Heart left ventricle (tissue), 16 donors: Measurements from ENCODE around the gene SNAP29. TPM values are rescaled to one million over a fixed set of nuclear protein-coding genes. Genes with fewer than 3 reads are reported as not detected.

Experiments
- ATAC-seq, 4 donors: fragments of 200-7000 bp; cut with Tn5 transposase; one replicate each; pipeline ENCODE4 v1.9.1; 2020 to 2022; ENCODE audit warnings: moderate library complexity in 4 of 4, mild to moderate bottlenecking in 3 of 4, moderate number of reproducible peaks in 1 of 4
- DNase-seq, 5 donors: peaks; one replicate each; pipeline ENCODE4 v3.0.0-alpha.2; 2020
- H3K27ac ChIP-seq, 12 donors: fragments of 200-600 bp; sonication (generic) in 4 of 12; one replicate each; pipeline versions ENCODE4 v1.5.0 to v1.8.0; 2016 to 2022; ENCODE audit warnings: mild to moderate bottlenecking in 2 of 12
- H3K27me3 ChIP-seq, 9 donors: fragments of 200-600 bp; sonication (generic) in 2 of 9; one replicate each; pipeline versions ENCODE4 v1.5.1 to v1.8.0; 2016 to 2022; ENCODE audit warnings: mild to moderate bottlenecking in 3 of 9
- H3K36me3 ChIP-seq, 9 donors: fragments of 200-600 bp; sonication (generic) in 2 of 9; one replicate each; pipeline versions ENCODE4 v1.5.0 to v1.8.0; 2018 to 2022; ENCODE audit warnings: mild to moderate bottlenecking in 2 of 9
- H3K4me1 ChIP-seq, 12 donors: fragments of 200-600 bp; sonication (generic) in 4 of 12; one replicate each; pipeline versions ENCODE4 v1.5.0 to v1.8.0; 2016 to 2022; ENCODE audit warnings: mild to moderate bottlenecking in 3 of 12
- H3K4me3 ChIP-seq, 12 donors: fragments of 200-600 bp; sonication (generic) in 4 of 12; one replicate each; pipeline versions ENCODE4 v1.5.0 to v1.8.0; 2017 to 2022; ENCODE audit warnings: mild to moderate bottlenecking in 9 of 12, moderate library complexity in 4 of 12
- H3K9me3 ChIP-seq, 12 donors: fragments of 200-600 bp; sonication (generic) in 4 of 12; one replicate each; pipeline versions ENCODE4 v1.5.0 to v1.8.0; 2016 to 2022; ENCODE audit warnings: mild to moderate bottlenecking in 1 of 12
- POLR2A ChIP-seq, 2 donors: fragments of 450-650 bp; IDR thresholded peaks; one replicate each; pipeline ENCODE4 v1.6.1; 2017; ENCODE audit warnings: antibody characterized with exemption in 2 of 2, mild to moderate bottlenecking in 2 of 2, moderate library complexity in 2 of 2
- WGBS, 4 donors: extraction: QIAGEN DNeasy Blood & Tissue Kit in 2 of 4; methylation state at CpG; one replicate each; pipeline versions ENCODE4 v1.1.5 to v1.1.7; 2013 to 2018; 5-methylcytosine and 5-hydroxymethylcytosine counted together
- intact Hi-C, 10 donors: fragments of 100-400 bp; cut with DNase I; formaldehyde crosslinking; loops; one replicate each; pipeline versions ENCODE4 v1.11.1 to v1.14.2; 2022
- polyA plus RNA-seq, 2 donors: library from polyadenylated mRNA; stranded (reverse); fragments of 200-250 nt; gene quantifications; one replicate each; pipeline ENCODE4 v1.2.3, GENCODE V29; 2013
- total RNA-seq, 9 donors: library from RNA; depleted of rRNA in 2 of 9; stranded (reverse); fragments of >200 nt in 2 of 9; fragmentation: NEBNext Ultra II Directional in 3 of 9; extraction: Animal tissue kit (Norgen Biotek cat#: 25700) in 3 of 9; gene quantifications; one replicate each; pipeline versions ENCODE4 v1.1.0 to v1.2.4, GENCODE V29; 2016 to 2023
- TF ChIP-seq, protein P1 (sequence below), 12 donors: fragments of 200-600 bp; sonication (generic) in 4 of 12; IDR thresholded peaks; one replicate each; pipeline versions ENCODE4 v1.5.0 to v1.8.0; 2018 to 2022; ENCODE audit warnings: antibody characterized with exemption in 12 of 12, mild to moderate bottlenecking in 5 of 12
- donor health status: ischemic (EF 13 %, LVEDD 7.1; RV severe dilation, severe dysfunction).
- donor health status: healthy with polysubstance abuse.
- donor health status: DM: no; HTN: yes; CAD: no.
- donor health status: DM: no; HTN: no; CAD: no.
- donor health status: ischemic (EF 25% LVEDD 6.9; RV normal size, moderate dysfunction).
- donor health status: ischemic (EF 25% LVEDD 5.7; RV mildly dilated, moderate dysfunction).
- donor health status: healthy.
- donor health status: DM: yes; HTN: yes; CAD: no.
- donor health status: ischemic (EF 35%, LVEDD 5.7; RV mildly dilated, moderate dysfunction).
- donor health status: nonischemic (EF 11% LVEDD 7.7; RV severe dilation, severe dysfunction).
- donor health status: DM: yes; HTN: yes; CAD: no.
- donor health status: PGD.
- donor health status: ischemic (EF 29% LVEDD 5.4; RV normal size, mild dysfunction).
- donor health status: nonischemic (EF 23%, LVEDD 6.1; RV moderate dilation, normal function).

The SNAP29 gene
- total and polyA plus RNA-seq, 11 donors, result 10.5 to 38.7 (median 26.1) TPM

DNA sequence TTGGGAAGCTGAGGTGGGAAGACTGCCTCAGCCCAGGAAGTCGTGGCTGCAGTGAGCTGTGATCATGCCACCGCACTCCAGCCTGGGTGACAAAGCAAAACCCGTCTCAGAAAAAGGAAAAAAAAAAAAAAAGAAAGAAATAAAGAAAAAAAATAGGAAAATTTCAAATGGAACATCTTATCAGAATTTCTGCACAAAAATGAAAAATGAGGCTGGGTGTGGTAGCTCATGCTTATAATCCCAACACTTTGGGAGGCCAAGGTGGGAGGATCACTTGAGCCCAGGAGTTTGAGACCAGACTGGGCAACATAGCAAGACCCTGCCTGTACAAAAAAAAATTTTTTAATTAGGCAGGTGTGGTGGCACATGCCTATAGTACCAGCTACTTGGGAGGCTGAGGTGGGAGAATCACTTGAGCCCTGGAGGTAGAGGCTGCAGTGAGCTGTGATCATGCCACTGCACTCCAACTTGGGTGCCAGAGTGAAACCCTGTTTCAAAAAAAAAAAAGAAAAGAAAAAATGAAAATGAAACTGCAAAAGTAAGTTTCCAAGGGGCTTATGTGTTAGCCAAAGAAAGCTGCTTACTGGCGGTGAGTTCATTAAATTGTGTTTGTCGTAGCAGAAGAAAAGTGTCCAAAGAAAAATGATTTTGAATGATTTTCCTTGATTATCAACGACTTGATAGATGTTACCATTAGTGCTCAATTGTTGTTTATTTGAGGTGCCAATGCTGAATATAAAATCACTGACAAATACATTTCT is 50.9 kb downstream of the SNAP29 start:
- Histone ChIP-seq H3K27me3 (no peaks in the 10 kb centered on the region), H3K9me3 (no peaks in the 10 kb centered on the region), H3K4me1 (peaks cover 0 to 5% (median 0%) of the 10 kb centered on the region in 12 donors), H3K4me3 (no peak overlapping the region), H3K27ac (no peak overlapping the region), H3K36me3 (no peaks in the 10 kb centered on the region)
- WGBS, 4 donors, result 72 to 84% (median 80%) methylated on average over 6 of the region's 6 CpGs
- TF ChIP-seq, protein P1, sequence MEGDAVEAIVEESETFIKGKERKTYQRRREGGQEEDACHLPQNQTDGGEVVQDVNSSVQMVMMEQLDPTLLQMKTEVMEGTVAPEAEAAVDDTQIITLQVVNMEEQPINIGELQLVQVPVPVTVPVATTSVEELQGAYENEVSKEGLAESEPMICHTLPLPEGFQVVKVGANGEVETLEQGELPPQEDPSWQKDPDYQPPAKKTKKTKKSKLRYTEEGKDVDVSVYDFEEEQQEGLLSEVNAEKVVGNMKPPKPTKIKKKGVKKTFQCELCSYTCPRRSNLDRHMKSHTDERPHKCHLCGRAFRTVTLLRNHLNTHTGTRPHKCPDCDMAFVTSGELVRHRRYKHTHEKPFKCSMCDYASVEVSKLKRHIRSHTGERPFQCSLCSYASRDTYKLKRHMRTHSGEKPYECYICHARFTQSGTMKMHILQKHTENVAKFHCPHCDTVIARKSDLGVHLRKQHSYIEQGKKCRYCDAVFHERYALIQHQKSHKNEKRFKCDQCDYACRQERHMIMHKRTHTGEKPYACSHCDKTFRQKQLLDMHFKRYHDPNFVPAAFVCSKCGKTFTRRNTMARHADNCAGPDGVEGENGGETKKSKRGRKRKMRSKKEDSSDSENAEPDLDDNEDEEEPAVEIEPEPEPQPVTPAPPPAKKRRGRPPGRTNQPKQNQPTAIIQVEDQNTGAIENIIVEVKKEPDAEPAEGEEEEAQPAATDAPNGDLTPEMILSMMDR (IDR thresholded peaks at IDR 0.05), result no peak
- no peak for TF ChIP-seq POLR2A (IDR thresholded peaks at IDR 0.05)
- DNase-seq, result no peak
- intact Hi-C loops, result loop anchor here in 5 of 10 donors (10.0 kb wide), 5 partner anchors 45 to 85 kb away; partner anchors contain the start of genes AIFM3 (in 1 of the 5), LZTR1 (in 1 of the 5), PI4KA (in 1 of the 5) and SNAP29 (in 1 of the 5)
- ATAC-seq, result no peak

DNA sequence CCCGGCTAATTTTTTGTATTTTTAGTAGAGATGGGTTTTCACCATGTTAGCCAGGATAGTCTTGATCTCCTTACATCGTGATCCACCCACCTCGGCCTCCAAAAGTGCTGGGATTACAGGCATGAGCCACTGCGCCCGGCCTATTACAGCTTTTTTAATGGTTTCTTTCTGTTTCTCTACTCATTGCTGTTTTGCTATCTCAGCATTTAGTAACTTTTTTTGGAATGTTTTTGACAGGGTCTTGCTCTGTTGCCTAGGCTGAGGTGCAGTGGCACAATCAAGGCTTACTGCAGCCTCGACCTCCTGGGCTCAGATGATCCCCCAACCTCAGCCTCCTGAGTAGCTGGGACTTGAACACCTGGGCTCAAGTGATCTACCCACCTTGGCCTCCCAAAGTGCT is 53.7 kb downstream of the SNAP29 start:
- H3K27me3 ChIP-seq, result no peaks in the 10 kb centered on the region
- ATAC-seq (no peak), DNase-seq (no peak)
- no peak overlapping the region for H3K27ac ChIP-seq
- intact Hi-C loops, result loop anchor here in 5 of 10 donors (10.0 kb wide), 5 partner anchors 48 to 82 kb away; partner anchors contain the start of genes AIFM3 (in 1 of the 5), LZTR1 (in 1 of the 5), PI4KA (in 1 of the 5) and SNAP29 (in 1 of the 5)
- WGBS, 4 donors, result 87 to 94% (median 89%) methylated on average over 6 of the region's 6 CpGs
- H3K9me3 ChIP-seq, result no peaks in the 10 kb centered on the region
- no peak for TF ChIP-seq POLR2A (IDR thresholded peaks at IDR 0.05)
- TF ChIP-seq, protein P1 (IDR thresholded peaks at IDR 0.05), result no peak
- H3K4me3 ChIP-seq, result no peak overlapping the region
- H3K4me1 ChIP-seq, result peaks cover 0 to 8% (median 3%) of the 10 kb centered on the region in 12 donors
- no peaks in the 10 kb centered on the region for H3K36me3 ChIP-seq

DNA sequence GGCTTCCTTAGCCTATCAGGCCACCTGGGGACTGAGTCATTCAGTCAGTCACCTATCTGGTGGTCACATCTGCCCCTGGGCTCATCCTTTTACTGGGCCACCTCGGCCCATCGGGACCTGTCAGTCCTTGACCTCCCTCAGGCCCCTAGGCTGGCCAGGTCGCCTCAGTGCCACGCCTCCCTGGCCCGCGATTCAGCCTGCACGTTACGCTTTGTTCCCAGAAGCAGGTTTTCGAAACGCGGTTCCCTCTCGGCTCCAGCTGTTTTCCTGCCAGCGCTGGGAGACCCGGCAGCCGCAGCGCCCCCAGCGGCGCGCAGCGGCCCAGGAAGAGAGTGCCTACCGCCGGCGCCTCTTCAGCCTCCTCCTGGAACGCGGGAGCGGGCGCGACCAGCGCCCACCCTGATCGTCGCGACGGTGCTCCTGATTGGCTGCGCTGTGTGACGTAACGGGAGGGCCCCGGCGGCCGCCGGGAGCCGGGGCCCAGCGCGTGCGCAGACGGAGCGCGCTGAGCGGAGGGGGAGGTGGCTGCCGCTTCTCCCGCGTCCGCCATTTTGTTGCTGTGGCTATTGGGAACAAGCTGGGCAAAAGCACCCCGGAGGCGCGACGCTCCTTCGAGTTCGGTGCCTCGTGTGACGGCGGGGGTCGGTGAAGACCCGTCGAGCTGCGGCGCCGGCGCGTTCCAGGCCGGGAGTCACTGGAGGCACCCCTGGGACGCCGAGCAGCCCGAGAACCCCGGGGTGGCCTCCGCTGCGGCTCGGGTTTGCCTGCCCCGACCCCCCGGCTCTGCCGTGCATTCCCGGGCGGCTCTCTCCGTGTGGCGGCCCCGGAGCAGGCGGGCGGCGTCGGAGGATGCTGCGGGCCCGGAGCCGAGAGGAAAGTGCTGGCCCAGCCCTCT is 58.4 kb downstream of the SNAP29 start, which contains the start of gene CRKL:
Gene CRKL (plus strand): TSS at position 492 of the 895 bp plus-strand sequence. CDS start 528 bp downstream, outside the sequence.
- TF ChIP-seq, protein P1 (IDR thresholded peaks at IDR 0.05), result peak; percentile 84 to 100 (median 95)
- TF ChIP-seq POLR2A (IDR thresholded peaks at IDR 0.05), result peak; percentile 66 to 92
- Histone ChIP-seq H3K9me3 (no peaks in the 10 kb centered on the region), H3K36me3 (no peaks in the 10 kb centered on the region), H3K27me3 (no peaks in the 10 kb centered on the region), H3K4me1 (peaks cover 0 to 41% (median 24%) of the 10 kb centered on the region in 12 donors), H3K27ac (peak within 1 kb of the TSS; percentile 78 to 98 (median 94)), H3K4me3 (peak within 1 kb of the TSS; percentile 62 to 99 (median 89))
- WGBS, 4 donors, result 0 to 1% (median 0%) methylated on average over 33 to 92 of the region's 92 CpGs
- ATAC-seq (peak; percentile 99 to 100 (median 100)), DNase-seq (peak; percentile 97 to 99 (median 98))
- intact Hi-C loops, result loop anchor here in 8 of 10 donors (2.0 to 10.0 kb wide), 10 partner anchors 35 to 85 kb away; partner anchors contain the start of genes PI4KA (in 6 of the 8), SNAP29 (in 6 of the 8), AIFM3 (in 1 of the 8) and LZTR1 (in 1 of the 8)
